Measurements from ENCODE around the gene TMEM88. TPM values are rescaled to one million over a fixed set of nuclear protein-coding genes. Genes with fewer than 3 reads are reported as not detected.

The TMEM88 gene
- total RNA-seq, 2 donors from 2014 or later = 5.2 to 5.3 TPM

GRCh38 chr17:7893187-7893880, 38.5 kb downstream of the TMEM88 start:
- H3K9me3 Mint-ChIP-seq = no peaks in the 10 kb centered on the region
- no peak overlapping the region for H3K4me3 Mint-ChIP-seq
- H3K27ac Mint-ChIP-seq = no peak overlapping the region
- DNase-seq (no peak), ATAC-seq (replicated peaks in 1 of 2) (no peak)
- peaks cover 14 to 42% of the 10 kb centered on the region in 2 donors for H3K36me3 Mint-ChIP-seq (ENCODE audit: insufficient read depth in 2 of 2)
- H3K4me1 Mint-ChIP-seq (ENCODE audit: low read depth) = peaks cover 20% of the 10 kb centered on the region
- no peaks in the 10 kb centered on the region for H3K27me3 Mint-ChIP-seq (ENCODE audit: low read depth)

- H3K36me3 Mint-ChIP-seq (ENCODE audit: insufficient read depth in 2 of 2) = peaks cover 15 to 44% of the 10 kb centered on the region in 2 donors
- ATAC-seq (replicated peaks in 1 of 2) = no peak
- DNase-seq = no peak
- no peak overlapping the region for H3K4me3 Mint-ChIP-seq
- H3K27ac Mint-ChIP-seq = no peak overlapping the region
- H3K9me3 Mint-ChIP-seq = no peaks in the 10 kb centered on the region
- H3K27me3 Mint-ChIP-seq (ENCODE audit: low read depth) = no peaks in the 10 kb centered on the region
- H3K4me1 Mint-ChIP-seq (ENCODE audit: low read depth) = peaks cover 20% of the 10 kb centered on the region
Measured at GRCh38 chr17:7894226-7894625, 39.4 kb downstream of the TMEM88 start.

- Mint-ChIP-seq H3K27ac (peak overlapping the region; percentile 2), H3K9me3 (no peaks in the 10 kb centered on the region), H3K36me3 (ENCODE audit: insufficient read depth in 2 of 2) (peaks cover 19 to 45% of the 10 kb centered on the region in 2 donors), H3K27me3 (ENCODE audit: low read depth) (no peaks in the 10 kb centered on the region), H3K4me3 (no peak overlapping the region), H3K4me1 (ENCODE audit: low read depth) (peaks cover 20% of the 10 kb centered on the region)
- no peak for ATAC-seq (replicated peaks in 1 of 2)
- DNase-seq = no peak
Measured at GRCh38 chr17:7894866-7895265, 40.0 kb downstream of the TMEM88 start.

- H3K9me3 Mint-ChIP-seq = no peaks in the 10 kb centered on the region
- ATAC-seq (replicated peaks in 1 of 2) (no peak), DNase-seq (no peak)
- no peak overlapping the region for H3K4me3 Mint-ChIP-seq
- H3K27ac Mint-ChIP-seq = peak overlapping the region; percentile 89
- H3K4me1 Mint-ChIP-seq (ENCODE audit: low read depth) = peaks cover 20% of the 10 kb centered on the region
- no peaks in the 10 kb centered on the region for H3K27me3 Mint-ChIP-seq (ENCODE audit: low read depth)
- peaks cover 20 to 48% of the 10 kb centered on the region in 2 donors for H3K36me3 Mint-ChIP-seq (ENCODE audit: insufficient read depth in 2 of 2)
Measured at GRCh38 chr17:7897090-7897489, 42.2 kb downstream of the TMEM88 start.

- peak in 1 of 2 donors; percentile 19 for DNase-seq
- Mint-ChIP-seq H3K9me3 (no peaks in the 10 kb centered on the region), H3K36me3 (ENCODE audit: insufficient read depth in 2 of 2) (peaks cover 20 to 48% of the 10 kb centered on the region in 2 donors), H3K4me1 (ENCODE audit: low read depth) (peaks cover 20% of the 10 kb centered on the region), H3K27ac (peak overlapping the region; percentile 89), H3K4me3 (peak overlapping the region in 1 of 2 donors; percentile 17), H3K27me3 (ENCODE audit: low read depth) (no peaks in the 10 kb centered on the region)
- peak; percentile 59 to 88 for ATAC-seq (replicated peaks in 1 of 2)
Measured at GRCh38 chr17:7897773-7898172, 42.9 kb downstream of the TMEM88 start.

GRCh38 chr17:7903154-7904103, 48.6 kb downstream of the TMEM88 start:
- ATAC-seq (replicated peaks in 1 of 2) (no peak), DNase-seq (no peak)
- H3K27me3 Mint-ChIP-seq (ENCODE audit: low read depth) = no peaks in the 10 kb centered on the region
- peaks cover 14 to 37% of the 10 kb centered on the region in 2 donors for H3K36me3 Mint-ChIP-seq (ENCODE audit: insufficient read depth in 2 of 2)
- H3K4me3 Mint-ChIP-seq = no peak overlapping the region
- H3K9me3 Mint-ChIP-seq = no peaks in the 10 kb centered on the region
- H3K4me1 Mint-ChIP-seq (ENCODE audit: low read depth) = no peaks in the 10 kb centered on the region
- H3K27ac Mint-ChIP-seq = no peak overlapping the region

Other genes with a start within 250 kb of the TMEM88 start
- 10 to 100 TPM; 52.5 to 53.3 TPM for gene FXR2, start 240.2 kb upstream of the TMEM88 start, total RNA-seq
- 10 to 100 TPM; 47.6 to 48.9 TPM for gene SAT2, start 227.2 kb upstream of the TMEM88 start, total RNA-seq
- gene SHBG, start 224.9 kb upstream of the TMEM88 start, total RNA-seq = under 1 TPM in 1 of 2 donors, not detected in 1; 0.63 TPM
- gene ATP1B2, start 204.1 kb upstream of the TMEM88 start, total RNA-seq = under 1 TPM in 1 of 2 donors, not detected in 1; 0.30 TPM
- gene TP53, start 167.6 kb upstream of the TMEM88 start, total RNA-seq = 100 to 1,000 TPM; 183 to 189 TPM
- gene WRAP53, start 166.6 kb upstream of the TMEM88 start, total RNA-seq = 10 to 100 TPM; 19.0 to 26.7 TPM
- gene EFNB3, start 149.9 kb upstream of the TMEM88 start, total RNA-seq = not detected
- under 1 TPM; 0.05 to 0.07 TPM for gene DNAH2, start 137.3 kb upstream of the TMEM88 start, total RNA-seq
- 10 to 100 TPM; 73.7 to 83.5 TPM for gene KDM6B, start 20.8 kb upstream of the TMEM88 start, total RNA-seq
- 10 to 100 TPM; 42.7 to 43.5 TPM for gene NAA38, start 2.5 kb downstream of the TMEM88 start, total RNA-seq
- gene CYB5D1, start 2.9 kb downstream of the TMEM88 start, total RNA-seq = 10 to 100 TPM in 1 of 2 donors, 1 to 10 TPM in 1; 6.7 to 10.2 TPM
- gene CHD3, start 33.7 kb downstream of the TMEM88 start, total RNA-seq = 100 to 1,000 TPM; 133 to 140 TPM
- 1 to 10 TPM; 2.5 to 3.7 TPM for gene RNF227, start 61.2 kb downstream of the TMEM88 start, total RNA-seq
- 10 to 100 TPM; 10.2 to 10.3 TPM for gene KCNAB3, start 74.8 kb downstream of the TMEM88 start, total RNA-seq
- 100 to 1,000 TPM; 139 to 150 TPM for gene TRAPPC1, start 76.9 kb downstream of the TMEM88 start, total RNA-seq
- gene CNTROB, start 77.1 kb downstream of the TMEM88 start, total RNA-seq = 10 to 100 TPM; 61.0 to 62.6 TPM
- gene GUCY2D, start 147.5 kb downstream of the TMEM88 start, total RNA-seq = under 1 TPM in 1 of 2 donors, not detected in 1; 0.34 TPM
- under 1 TPM; 0.14 TPM for gene ALOX15B, start 184.0 kb downstream of the TMEM88 start, total RNA-seq
- gene ALOX12B, start 232.7 kb downstream of the TMEM88 start, total RNA-seq = 1 to 10 TPM; 1.3 to 4.1 TPM